HG03442 (cell line): Measurements from ENCODE around the gene MAGI1.
"Not testable (repeated sequence)": the region's sequence is repeated elsewhere in the genome, so short reads cannot be mapped to it uniquely, and the experiment has no call there.

Experiments used
- ATAC-seq: cut with Tn5 transposase; IDR thresholded peaks from one replicate; pipeline ENCODE4 v1.9.1; 2021; ENCODE audit warnings: mild to moderate bottlenecking, moderate library complexity; ENCODE audit not compliant: unreplicated experiment

Gene MAGI1

DNA sequence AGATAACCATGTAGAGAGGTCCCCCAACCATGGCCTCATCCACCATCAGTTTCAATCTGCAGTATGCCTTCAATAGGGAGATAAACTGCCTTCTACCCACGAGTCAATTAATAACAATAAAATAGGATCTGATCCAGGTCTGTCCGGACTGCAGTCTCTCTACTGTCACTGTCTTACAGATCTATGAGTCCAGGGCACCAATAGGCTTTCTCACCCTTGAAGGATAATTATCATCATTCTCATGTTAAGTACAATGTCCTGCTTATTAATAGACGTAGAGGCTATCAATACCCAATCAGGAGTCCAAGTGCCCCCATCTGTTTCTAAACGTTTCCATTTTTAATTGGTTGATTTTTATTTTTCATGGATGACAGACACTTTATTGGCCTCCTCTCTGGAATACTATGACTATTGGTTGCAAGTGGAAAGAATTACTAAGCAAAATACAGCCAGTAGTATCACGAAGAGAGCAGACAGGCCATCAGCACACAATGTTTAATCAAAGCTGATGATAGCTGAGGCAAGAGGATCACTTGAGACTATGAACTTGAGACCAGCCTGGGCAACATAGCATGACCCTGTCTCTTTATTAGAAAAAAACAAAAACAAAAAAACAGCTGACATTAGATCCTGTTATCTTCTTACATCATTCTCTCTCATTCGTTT lies 480.7 kb downstream of the MAGI1 start:
- ATAC-seq = no peak

DNA sequence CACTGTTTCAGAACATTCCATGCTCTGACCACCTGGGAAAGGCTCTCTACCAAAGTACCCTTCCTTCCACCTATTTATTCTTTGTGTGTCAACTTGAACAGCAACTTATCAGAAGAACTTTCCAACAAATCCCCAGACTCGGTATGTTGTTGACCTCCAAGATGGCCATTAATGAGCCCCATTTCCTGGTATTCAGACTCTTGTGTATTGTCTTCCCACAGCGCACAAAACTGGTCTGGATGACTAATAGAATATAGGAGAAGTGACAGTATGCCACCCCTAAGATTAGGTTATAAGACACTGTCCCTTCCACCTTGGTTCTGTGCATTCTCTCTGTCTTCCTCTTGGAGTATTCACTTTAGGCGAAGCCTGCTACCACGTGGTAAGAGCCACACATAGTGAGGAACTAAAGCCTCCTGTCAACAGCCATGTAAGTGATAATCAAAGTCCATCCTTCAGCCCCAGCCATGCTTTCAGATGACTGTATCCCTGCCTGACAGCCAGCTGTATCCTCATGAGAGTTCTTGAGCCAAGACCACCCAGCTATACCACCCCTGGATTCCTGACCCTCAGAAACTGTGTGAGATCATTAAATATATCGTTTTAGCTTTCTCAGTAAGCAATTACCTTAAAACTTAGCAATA lies 481.7 kb downstream of the MAGI1 start:
- ATAC-seq = no peak

DNA sequence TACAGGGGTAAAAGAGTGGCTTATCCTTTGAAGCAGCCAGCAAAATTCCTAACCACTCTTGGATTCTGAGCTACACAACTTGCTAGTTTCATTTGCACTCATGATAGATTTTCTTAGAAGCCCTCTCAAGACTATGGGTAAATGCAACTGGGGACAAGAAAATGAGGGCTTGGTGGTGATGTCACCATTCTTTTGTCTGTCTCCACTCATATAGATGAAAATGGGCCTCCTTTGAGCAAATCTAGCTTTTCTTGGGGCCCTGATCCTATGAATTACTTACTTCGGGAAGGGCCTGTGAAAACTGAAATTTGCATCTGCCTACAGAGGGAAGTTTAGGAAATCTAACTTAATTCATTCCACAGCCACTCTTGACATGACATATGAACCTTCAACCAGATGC lies 486.3 kb downstream of the MAGI1 start:
- no peak for ATAC-seq

DNA sequence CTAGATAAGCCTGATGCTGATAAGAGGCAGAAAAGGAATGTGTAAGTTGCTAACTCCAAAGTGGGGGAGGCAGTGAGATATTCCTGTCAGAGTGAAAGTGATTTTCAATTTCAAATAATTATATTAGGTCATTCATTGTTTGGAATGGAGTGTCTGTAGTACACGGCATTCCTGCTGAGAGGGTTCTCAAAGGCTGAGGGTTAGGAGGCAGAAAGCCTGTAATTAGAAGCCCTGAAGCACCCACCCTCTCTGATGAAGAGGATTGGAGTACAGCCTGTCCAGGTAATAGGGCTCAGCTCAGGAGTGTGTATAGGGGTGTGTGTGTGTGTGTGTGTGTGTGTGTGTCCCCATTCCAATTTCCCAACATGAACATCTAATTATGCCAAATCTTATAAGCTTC lies 486.8 kb downstream of the MAGI1 start:
- ATAC-seq = no peak

DNA sequence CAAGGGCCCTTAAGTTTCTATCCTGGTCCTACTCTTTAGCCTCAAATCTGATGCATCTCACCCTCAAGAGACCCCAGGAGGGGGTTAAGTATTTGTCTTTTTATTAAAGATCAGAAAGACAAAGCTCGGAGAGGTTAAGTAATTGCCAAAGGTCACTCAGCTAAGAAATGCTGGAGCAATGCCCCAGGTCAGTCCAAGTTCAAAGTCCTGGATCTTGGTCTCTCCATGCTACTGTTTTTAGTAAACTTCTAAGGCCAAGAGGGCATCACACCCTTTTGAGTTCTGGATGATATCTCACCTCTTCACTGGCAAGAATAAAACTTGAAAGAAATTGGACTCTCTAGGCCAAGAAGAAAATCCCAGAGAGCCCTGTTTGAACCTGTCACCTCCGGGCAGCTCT lies 488.6 kb downstream of the MAGI1 start:
- ATAC-seq = no peak

DNA sequence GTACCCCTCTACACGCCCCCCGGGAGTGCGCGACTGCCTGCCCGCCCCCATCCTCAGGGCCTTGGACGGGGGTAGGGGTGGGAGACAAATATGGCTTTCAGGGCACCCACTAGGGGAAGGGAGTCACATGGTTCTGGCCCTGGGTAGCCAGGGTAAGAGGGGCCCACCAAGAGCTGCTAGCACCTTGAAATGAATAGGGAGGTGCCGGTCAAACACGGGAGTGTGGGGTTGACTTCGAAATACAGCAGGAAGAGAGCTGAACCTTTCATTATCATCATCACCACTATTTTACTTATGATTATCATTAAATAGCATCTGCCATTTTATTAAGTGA lies 489.1 kb downstream of the MAGI1 start:
- ATAC-seq = no peak

DNA sequence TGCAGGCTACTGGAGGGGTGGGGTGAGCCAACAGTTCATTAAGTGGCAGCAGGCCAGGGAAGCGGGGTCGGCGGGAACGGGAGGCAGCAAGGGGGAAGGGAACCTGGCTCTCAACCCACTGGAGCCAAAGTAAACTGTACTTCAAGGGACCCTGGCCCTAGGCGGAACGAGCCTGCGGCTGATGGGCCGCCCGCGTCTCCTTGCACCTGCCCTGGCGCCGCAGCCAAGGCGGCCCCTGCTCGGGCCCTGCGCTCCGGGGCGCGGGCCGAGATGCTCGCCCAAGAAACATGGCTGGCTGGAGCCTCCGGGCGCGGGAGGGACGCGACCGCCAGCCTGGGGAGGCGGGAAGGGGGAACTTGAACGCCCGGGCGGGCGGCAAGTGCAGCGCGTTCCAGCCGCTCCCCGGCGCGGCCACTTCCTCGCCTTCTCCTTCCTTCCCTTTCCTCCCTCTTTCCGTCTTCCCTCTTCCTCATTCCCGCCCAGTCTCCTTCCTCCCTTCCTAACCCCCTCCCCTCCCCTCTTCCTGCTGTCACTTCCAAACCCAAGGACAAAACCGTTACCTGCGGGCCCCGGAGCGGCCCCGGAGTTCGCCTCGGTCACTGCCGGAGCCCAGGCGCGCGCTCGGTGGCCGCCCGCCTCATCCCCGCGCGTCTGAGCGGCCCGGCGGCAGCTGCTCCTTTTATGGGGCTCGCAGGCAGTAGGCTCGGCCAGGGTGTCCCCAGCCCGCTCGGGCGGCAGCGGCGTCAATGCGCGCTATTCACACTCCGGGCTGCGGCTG lies 489.7 kb downstream of the MAGI1 start:
- ATAC-seq = no peak

DNA sequence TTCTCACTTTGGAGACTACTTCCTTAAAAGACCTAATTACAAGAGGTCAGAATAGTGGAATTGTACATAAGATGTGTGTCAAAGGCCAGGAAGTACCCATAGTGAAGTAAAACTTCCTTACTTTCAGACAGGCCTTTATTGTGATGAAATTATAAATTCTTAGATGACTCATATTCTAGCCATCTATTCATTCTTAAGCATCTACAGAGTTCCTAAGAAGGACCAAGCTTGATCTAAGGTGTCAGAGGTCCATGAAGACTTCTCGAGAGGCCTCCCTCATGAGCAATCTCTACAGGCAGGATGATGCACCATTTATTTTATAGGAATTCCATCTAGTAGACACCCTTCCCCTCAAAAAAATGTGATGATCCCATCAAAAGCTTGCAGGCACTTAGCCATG lies 493.3 kb downstream of the MAGI1 start:
- ATAC-seq = no peak

DNA sequence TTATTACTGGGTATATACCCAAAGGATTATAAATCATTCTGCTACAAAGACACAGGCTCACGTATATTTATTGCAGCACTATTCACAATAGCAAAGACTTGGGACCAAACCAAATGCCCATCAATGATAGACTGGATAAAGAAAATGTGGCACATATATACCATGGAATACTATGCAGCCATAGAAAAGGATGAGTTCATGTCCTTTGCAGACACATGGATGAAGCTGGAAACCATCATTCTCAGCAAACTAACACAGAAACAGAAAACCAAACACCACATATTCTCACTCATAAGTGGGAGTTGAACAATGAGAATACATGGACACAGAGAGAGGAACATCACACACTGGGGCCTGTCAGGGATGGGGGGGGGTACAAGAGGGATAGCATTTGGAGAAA lies 495.3 kb downstream of the MAGI1 start:
- ATAC-seq = not testable (repeated sequence)

DNA sequence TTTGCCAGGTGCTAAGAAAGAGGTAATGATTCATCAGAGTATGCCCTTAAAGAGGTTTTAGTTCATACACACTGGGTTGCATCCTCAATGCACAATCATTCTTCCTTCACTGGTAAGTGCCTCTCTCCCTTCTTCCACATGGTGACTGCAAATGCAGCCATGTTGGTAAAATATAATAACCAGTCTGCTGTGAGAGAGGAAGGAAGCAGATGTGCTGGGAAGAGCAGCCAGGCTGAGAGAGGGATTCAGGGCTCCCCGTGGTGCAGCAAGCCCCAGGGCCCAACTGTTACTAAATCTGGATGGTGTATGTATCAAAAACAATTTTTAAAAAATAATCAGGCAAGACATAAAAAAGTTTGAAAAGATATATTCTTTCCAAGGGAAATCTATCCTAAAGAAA lies 498.1 kb downstream of the MAGI1 start:
- ATAC-seq = no peak

DNA sequence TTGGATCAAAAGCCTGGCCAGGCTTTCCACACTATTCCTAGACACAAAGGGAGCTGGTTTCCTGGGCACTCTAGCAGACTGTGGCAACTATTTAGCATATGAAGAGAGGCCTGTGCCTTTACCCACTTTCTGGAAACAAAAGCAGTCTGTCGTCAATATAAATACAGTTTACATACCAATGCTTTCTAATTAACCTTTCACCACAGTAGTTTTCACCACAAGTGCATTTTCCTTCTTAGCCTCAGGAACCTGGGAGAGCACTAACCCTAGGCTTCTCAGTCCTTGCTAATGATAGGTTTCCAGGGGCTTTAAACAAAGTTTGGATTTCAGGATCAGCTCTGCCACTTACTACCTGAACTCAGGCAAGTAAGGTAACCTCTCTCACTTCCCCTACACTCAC lies 499.1 kb downstream of the MAGI1 start:
- no peak for ATAC-seq

DNA sequence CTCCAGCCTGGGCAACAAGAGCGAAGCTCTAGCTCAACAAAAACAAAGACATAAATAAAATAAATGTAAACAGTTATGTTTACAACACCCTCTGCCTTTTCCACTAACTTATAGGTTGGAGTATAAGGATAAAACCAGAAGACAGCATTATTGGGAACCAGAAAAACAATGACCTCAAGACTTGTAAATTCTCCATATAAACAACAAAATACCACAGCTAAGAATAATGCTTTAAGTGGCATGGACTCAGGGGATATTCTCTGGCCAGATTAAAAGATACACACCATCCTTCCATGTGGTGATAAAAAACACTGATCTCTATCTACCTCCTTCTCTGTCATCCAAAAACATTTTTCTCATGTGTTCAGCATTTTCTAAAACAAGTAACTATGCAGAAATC lies 500.6 kb downstream of the MAGI1 start:
- no peak for ATAC-seq

DNA sequence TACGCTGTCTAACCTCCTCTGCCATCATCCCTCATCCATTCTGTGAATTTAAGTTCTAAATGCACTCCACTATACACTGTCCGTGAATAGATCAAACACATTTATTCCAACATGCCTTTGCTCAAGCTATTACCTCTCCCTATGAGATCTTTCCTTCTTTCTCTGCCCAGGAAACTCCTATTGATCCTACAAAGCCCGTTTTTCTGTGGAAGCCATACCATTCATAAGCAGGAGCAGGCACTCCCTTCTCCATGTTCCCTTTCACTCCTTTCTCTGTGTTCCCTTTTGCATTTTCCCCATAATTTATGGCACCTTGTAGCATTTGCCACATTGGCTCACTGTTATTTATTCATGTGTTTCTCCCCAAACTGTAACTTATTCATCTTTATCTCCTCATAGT lies 501.6 kb downstream of the MAGI1 start:
- no peak for ATAC-seq

DNA sequence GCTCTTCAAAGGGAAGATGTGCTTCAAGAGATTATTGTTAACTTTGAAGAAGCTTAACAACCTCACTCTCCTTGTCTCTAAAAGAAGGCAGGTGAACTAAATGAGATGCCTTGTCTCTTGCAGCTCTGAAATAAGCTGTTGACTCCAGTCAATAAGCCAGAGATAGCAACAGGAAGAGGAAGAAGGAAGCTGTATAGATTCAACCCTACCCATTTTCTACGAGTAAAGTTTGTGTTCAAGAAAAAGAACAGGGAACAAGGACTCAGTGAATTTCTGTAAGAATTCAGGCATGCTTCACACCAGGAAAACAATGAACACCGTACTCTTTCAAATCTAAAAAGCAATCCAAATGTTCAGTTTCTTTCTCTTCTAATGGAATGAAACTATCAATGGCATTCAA lies 503.5 kb downstream of the MAGI1 start:
- no peak for ATAC-seq

DNA sequence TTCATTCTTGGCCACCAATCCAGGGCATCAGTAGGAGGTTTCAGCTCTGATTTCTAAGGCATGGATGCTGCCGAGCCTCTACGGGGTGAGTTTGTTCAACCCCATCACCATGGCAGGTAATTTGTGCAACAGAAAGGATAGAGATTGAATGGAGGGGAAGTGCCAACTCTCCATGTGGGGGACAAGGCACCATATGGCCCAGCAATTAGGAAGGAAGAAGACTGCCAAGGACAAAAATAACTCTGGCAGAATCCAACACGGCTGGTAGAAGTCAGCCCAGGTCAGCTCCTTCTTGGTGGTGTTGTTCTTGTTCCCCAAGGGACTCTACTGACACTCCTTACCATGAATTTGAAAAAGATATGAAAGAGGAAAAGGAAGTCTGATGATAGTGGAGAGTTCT lies 503.9 kb downstream of the MAGI1 start:
- no peak for ATAC-seq

DNA sequence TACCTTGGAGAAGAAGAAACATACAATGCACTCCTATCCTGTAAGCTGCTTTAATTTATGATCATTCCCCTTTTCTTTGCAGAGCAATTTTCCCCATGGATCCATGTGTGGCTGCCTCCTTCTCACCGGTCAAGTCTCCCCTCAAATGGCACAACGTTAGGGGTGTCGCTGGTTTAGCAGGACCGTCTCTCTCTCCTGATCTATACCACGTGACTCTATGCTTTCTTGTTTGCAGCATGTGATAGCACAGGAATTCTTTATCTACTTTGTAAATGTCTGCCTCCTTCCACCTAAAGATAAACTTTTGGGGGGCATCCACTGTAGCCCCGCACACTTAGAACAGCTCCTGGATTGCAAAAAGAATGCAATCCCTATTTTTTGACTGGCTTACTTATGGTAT lies 506.0 kb downstream of the MAGI1 start:
- no peak for ATAC-seq

DNA sequence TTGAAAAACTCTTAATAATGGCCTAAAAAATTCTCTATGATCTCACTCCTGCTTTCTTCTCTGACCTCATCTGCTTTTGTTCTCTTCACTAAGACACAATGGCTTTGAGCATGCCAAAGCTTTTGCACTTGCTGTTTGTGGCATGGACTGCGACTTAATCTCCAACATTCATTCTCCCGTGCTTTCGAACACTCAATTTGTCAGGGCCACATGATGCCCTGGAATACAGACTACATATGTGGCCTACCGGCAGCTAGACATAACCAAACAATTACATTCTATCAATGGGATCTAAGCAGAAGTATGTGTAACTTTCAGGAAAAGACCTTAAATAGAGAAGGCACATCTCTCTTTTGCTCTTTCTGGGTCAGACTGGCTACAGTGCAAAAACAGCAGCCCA lies 506.5 kb downstream of the MAGI1 start:
- no peak for ATAC-seq

DNA sequence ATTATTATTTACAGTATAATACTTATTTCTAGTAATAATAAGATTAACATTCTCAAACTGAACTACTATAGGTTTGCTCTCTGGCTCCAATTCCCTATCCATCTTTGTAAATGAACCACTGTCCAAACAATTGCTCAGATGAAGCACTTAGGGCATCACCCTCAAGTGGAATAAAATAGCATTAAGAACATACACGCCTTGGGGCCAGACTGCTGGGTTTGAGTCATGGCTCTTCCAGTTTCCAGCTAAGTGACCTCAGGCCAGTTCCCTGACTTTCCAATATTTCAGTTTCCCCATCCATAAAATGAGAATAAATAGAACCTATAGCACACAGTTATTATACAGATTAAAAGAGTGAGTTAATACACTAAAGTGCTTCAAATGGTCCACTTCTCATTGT lies 507.2 kb downstream of the MAGI1 start:
- ATAC-seq = no peak

DNA sequence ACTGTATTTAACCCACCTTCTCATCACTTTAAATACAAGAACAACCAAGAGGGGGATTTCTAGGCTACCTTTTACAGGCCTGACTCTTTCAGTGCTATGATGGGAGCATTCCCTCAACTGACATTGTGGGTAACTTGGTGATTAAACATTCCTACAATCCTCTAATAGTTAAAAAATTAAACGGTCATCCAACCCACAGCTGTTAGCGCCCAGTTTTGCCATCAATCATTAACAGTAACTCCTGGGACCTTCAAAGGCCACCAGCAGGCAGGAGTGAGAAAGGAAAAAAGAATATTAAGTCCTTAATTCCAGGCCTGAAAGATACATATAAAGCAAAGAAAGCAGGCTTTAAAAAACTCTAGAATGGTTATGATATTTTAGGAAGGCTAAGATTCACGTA lies 512.1 kb downstream of the MAGI1 start:
- ATAC-seq = no peak

DNA sequence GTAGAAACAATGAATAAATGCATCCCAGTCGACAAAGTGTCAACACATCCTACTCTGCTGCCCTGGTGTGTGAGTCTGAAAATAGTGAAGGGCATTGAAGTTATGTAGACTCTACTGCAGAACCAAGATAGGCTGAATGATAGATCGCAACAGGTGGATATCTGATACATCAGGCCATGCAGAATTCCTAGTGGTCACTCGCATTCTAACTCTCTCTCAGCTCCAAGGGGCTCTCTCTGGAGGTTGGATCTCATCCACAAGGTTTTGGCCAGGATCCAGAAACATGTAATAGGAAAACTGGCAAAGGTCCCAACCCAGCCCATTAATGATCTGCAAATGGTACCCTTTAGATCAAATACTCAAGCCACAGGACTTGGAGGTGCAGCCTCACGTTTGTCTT lies 514.1 kb downstream of the MAGI1 start:
- no peak for ATAC-seq

DNA sequence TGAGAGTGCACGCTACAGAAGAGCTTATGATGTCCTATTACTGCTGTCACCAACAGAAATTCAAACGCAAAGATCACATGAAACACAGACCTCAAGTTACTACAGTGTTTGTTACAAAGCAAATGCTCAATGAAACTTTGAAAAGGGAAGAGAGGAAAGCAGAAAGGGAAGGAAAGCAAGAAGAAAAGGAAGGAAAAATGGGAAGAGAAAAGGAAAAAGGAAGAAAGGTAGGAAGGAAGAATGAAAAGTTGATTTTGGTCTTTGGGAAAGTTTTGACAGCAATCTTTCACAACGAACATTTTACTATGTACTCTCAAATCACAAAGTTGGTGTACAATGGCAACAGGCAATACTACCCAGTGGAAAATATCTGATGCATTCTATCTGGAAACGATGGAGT lies 514.8 kb downstream of the MAGI1 start:
- no peak for ATAC-seq

DNA sequence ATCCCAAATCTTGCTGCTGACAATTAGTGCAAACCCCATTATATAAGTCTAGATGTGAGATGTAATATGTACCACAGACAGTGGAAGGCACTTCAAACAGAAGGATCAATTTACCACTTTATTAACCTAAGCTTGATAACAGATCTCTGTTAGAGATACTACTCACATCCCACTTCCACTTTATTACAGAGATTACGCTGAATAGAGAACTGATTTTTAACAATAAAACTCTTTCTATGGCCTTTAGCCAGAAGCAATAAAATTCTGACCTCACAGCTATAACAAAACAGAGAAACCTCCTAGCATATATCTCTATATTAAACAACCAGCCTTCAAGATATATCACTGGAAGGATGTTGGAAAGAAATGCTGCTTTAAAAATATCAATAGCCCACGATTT lies 517.7 kb downstream of the MAGI1 start:
- ATAC-seq = no peak
